T-helper 1 cell treated with Interleukin-12 subunit alpha and Interleukin-12 subunit beta and Interleukin-4 antibody, amounts not matched to agents 30 ng/mL and 1 ng/mL, for 36 hours (primary cell): ENCODE results near the gene C3. TPM values are rescaled to one million over a fixed set of nuclear protein-coding genes. Genes with fewer than 3 reads are reported as not detected.
"Not testable (repeated sequence)": the region's sequence is repeated elsewhere in the genome, so short reads cannot be mapped to it uniquely, and the experiment has no call there.

Experiments used
- intact Hi-C: fragments of 100-400 bp; cut with micrococcal nuclease; formaldehyde crosslinking; loops from one replicate; pipeline ENCODE4 v1.15.1; 2024
- total RNA-seq: library from RNA; stranded (reverse); gene quantifications from 2 replicates; pipeline ENCODE4 v1.2.3, GENCODE V29; 2022

C3 gene
- total RNA-seq, 1 donor from 2014 or later = 8.3 TPM

DNA sequence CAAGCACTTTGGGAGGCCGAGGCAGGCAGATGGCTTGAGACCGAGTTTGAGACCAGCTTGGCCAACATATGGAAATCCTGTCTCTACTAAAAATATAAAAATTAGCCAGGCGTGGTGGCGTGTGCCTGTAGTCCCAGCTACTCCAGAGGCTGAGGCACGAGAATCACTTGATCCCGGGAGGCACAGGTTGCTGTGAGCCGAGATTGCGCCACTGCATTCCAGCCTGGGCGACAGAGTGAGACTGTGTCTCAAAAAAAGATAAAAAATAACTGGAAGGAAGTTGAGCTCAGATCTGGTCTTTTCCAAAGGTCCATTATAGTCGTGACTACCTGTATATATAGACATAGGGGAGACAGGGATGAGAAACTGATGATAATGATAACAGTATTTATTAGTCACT is 28.1 kb upstream of the C3 start:
- intact Hi-C loops = not testable (repeated sequence)

GRCh38 chr19:6745965-6746364 is 25.5 kb upstream of the C3 start:
- intact Hi-C loops = no loop called here

- intact Hi-C loops = no loop called here
Measured at GRCh38 chr19:6744381-6745301, 24.2 kb upstream of the C3 start.

DNA sequence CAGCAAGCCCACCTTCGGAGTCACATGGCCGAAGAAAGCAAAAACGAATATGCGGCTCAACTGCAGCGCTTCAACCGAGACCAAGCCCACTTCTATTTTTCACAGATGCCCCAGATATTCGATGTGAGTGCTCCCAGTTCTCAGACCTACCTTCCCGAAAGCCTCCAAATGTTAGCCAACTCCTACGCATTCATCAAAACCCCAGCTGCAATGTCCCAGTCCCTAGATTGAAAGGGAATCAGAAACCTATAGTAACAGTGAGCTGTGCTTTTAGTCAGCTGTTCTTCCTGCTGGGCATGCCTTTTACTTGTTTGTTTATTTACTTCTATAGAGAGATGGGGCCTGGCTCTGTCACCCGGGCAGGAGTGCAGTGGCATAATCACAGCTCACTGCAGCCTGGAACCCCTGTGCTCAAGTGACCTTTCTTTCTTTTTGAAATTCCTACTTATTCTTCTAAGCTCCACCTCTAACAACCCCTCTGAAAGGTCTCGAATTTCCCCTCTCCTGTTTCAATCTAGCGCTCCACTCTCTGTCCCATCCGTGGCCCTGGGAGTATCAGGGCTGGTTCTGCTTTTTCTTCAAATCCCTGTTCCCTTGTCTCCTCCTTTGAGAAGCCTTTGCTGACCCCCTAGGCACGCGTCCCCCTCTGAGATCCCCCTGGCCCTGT is 23.4 kb upstream of the C3 start:
- intact Hi-C loops = no loop called here

DNA sequence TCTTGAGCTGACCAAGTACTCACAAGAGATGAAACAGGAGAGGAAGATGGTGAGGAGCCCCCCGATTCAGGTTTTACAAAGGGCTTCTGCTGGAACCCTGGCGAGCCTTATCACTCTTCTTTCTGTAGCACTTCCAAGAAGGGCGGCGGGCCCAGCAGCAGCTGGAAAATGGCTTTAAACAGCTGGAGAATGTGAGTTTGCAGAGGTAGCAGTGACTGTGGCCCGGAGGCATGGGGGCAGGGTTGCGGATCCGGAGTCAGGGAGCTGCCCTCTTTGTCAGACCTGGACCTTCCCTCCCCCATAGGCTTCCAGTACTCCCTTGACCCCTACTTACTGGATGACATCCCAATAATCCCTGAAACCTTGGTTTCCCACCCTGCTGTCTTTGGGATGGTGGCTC is 22.6 kb upstream of the C3 start:
- intact Hi-C loops = no loop called here

- intact Hi-C loops = no loop called here
Measured at GRCh38 chr19:6740589-6741343, 20.3 kb upstream of the C3 start.

- intact Hi-C loops = loop anchor here (1.0 to 5.0 kb wide), 5 partner anchors 32 to 1652 kb away; partner anchors contain the start of genes GTF2F1, RAB11B, RANBP3 and VAV1
Measured at GRCh38 chr19:6739883-6740588, 19.6 kb upstream of the C3 start.

DNA sequence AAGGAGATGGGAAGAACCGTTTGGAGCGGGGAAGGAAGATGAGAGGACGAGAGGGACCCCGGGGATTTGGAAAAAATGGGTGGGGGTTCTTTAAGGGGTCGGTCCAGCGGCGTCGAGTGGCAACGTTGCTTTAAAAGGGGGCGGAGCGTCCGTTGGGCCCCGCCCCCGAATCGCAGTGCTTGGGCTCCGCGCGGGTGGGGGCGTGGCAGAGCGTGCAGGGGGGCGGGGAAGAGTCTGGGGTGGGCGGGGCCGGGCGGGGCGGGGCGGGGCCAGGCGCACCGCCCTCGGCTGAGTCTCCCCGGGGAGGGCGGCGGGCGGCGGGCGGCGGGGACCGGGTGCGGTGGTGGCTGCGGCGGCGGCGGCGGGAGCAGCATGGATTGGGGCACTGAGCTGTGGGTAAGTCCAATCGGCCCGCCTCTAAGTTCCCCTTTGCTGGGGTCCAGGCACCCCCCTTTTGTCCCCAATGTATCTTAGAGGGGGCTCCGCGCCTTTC is 19.0 kb upstream of the C3 start, which contains the start of gene TRIP10:
Gene TRIP10, plus strand, starts transcription at position 291 of the 493 bp plus-strand sequence. Its CDS starts 82 bp downstream, at position 373.
- intact Hi-C loops = loop anchor here (1.0 to 5.0 kb wide), 5 partner anchors 33 to 1653 kb away; partner anchors contain the start of genes GTF2F1, RAB11B, RANBP3 and VAV1

- intact Hi-C loops = loop anchor here (1.0 to 5.0 kb wide), 9 partner anchors 33 to 1653 kb away; partner anchors contain the start of genes GTF2F1, RAB11B, RANBP3 and VAV1
Measured at GRCh38 chr19:6738787-6739389, 18.4 kb upstream of the C3 start.

GRCh38 chr19:6737873-6738786 is 17.7 kb upstream of the C3 start:
- intact Hi-C loops = loop anchor here (1.0 to 5.0 kb wide), 16 partner anchors 15 to 1654 kb away; partner anchors contain the start of genes DUS3L, GTF2F1, RAB11B and RANBP3

DNA sequence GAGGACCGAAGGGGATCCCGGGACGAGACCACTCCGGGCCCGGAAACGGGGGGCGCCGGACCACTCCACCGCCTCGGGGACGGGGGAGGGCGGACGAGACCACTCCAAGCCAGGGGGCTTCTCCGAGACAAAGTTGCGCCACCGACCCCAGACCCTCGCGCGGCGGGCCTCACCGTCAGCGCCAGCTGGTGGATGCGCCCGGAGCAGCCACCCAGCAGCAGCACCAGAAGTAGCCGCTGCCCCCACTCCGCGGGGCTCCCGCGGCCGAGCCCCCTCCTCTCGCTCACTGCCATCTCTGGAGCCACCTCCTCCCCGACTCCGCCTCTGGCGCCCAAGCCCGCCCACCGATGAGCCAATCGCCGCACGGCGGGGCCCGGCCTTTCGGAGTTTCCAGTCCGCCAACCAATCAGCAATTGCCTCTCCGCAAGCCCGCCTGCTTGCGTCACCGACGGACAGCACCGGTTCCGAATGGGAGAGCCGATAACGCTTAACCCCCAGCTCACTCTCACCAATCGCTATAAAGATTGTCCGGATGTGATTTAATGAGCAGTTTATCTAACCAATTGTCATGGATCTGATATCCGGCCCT is 16.9 kb upstream of the C3 start, which contains the start of gene GPR108:
Gene GPR108, minus strand, starts transcription at position 297 of the 589 bp plus-strand sequence. Its CDS starts 4 bp downstream, at position 293.
- intact Hi-C loops = loop anchor here (1.0 to 5.0 kb wide), 11 partner anchors 16 to 1655 kb away; partner anchors contain the start of genes DUS3L, GTF2F1, RAB11B and RANBP3

DNA sequence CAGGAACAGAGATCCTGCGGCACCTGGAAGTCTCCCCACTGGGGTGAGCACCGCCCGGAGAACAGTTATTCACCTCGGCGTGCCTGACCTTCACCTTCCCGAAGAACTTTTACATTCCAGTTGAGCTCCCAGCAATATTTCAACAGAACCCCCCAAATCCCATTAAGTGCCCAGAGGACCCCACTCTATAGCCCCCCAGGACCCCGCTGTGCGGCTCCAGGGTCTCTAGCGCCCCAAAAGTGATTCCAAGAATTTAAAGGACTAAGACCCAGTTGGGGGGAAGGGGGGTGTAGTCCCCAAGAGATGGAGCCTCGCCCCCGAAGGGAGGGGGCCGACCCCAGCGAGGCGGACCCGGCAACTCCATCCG is 16.4 kb upstream of the C3 start:
- intact Hi-C loops = loop anchor here (1.0 to 5.0 kb wide), 17 partner anchors 16 to 1655 kb away; partner anchors contain the start of genes DUS3L, GTF2F1, RAB11B and RANBP3

DNA sequence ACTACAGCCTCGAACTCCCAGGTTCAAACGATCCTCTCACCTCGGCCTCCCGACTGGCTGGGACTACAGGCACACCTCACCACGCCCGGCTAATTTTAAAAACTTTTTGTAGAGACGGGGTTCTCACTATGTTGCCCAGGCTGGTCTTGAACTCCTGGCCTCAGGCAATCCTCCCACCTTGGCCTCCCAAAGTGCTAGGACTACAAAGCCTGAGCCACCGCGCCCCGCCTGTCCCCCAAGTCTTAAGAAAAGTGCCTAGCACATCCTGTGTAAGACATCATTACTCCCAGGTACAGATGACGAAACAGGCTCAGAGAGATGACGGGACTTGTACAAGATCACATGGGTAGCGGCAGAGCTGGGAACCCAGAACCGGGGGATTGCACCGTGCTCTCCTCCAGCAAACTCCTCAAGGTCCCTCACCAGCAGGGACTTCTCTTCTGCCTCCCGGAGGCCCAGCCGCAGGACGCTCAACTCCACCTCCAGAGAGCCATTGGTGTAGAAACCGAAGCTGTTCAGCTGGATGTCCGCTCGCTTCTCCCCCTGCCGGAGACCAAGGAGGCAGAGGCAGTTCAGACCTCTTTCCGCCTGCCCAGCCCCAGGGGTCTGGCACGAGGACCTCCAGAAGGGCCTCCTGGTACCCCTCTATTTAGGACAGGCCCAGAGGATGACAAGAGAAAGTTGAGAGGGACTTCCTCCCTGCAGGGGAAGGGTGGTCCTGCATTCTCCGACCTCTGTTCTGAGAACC is 15.9 kb upstream of the C3 start:
- intact Hi-C loops = loop anchor here (1.0 to 5.0 kb wide), 10 partner anchors 17 to 1656 kb away; partner anchors contain the start of genes DUS3L, GTF2F1, RAB11B and RANBP3

GRCh38 chr19:6735181-6735911 is 14.9 kb upstream of the C3 start:
- intact Hi-C loops = loop anchor here (5.0 kb wide), 3 partner anchors 343 to 1657 kb away; partner anchors contain the start of genes GTF2F1, RAB11B and RANBP3

- intact Hi-C loops = no loop called here
Measured at GRCh38 chr19:6734096-6734696, 13.7 kb upstream of the C3 start.
